ENCODE data around the gene SIGLEC12. TPM values are rescaled to one million over a fixed set of nuclear protein-coding genes. Genes with fewer than 3 reads are reported as not detected.

SIGLEC12 gene
- total and polyA plus RNA-seq, 9 of the 15 experiments (the other 6 are each of a cell fraction or from before 2014, with no cell fraction given): 0.08 to 1.3 (median 0.54) TPM

DNA sequence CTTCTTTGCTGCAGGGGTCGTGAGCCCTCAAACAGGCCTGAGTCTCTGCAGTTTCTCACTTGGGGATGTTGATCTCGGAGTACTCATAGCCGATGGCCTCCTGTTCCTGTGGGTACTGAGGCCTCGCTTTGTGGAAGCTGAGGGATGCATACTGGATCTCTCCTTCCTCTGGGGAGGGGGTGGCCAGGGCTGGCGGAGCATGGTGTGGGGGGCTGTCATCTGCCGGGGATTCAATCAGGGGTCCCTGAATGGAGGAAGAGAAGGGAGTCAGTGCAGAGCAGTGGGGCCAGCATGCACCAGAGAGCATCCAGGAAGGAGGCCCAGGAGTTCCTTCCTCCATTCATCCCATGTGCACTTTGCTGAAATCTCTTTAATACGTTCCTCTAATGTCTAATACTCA lies 10.0 kb downstream of the SIGLEC12 start:
- TF ChIP-seq ELF1 (tag; IDR thresholded peaks at IDR 0.05) (no peak), ZBTB7A (IDR thresholded peaks at IDR 0.05; ENCODE audit: borderline replicate concordance, control insufficient read depth, low read depth, low read length) (no peak), HDAC6 (IDR thresholded peaks at IDR 0.05; ENCODE audit: low read depth, low read length) (no peak), NR2C2 (CRISPR knock-in tag; IDR thresholded peaks at IDR 0.05) (no peak), NR2C2 (tag; IDR thresholded peaks at IDR 0.05) (no peak), RBBP5 (IDR thresholded peaks at IDR 0.05; ENCODE audit: borderline replicate concordance, insufficient read depth, low read length, poor library complexity, severe bottlenecking) (no peak), ZNF384 (IDR thresholded peaks at IDR 0.05; ENCODE audit: low read depth, low read length) (no peak), MCM7 (IDR thresholded peaks at IDR 0.05) (no peak), OTX1 (CRISPR knock-in tag; IDR thresholded peaks at IDR 0.05) (no peak), SMAD3 (CRISPR knock-in tag; conservative IDR thresholded peaks at IDR 0.05) (no peak), SRSF3 (IDR thresholded peaks at IDR 0.05; ENCODE audit: insufficient read depth, low read length) (no peak), NRF1 (conservative IDR thresholded peaks at IDR 0.05 in 1 of 2, IDR thresholded peaks at IDR 0.05 in 1 of 2) (no peak), ZNF253 (CRISPR knock-in tag; conservative IDR thresholded peaks at IDR 0.05) (no peak), SRF (CRISPR knock-in tag; IDR thresholded peaks at IDR 0.05) (no peak), CBX5 (IDR thresholded peaks at IDR 0.05; ENCODE audit: borderline replicate concordance, low read depth) (no peak), KDM1A (IDR thresholded peaks at IDR 0.05) (no peak), PHB2 (IDR thresholded peaks at IDR 0.05; ENCODE audit: low read depth) (no peak), ZNF57 (CRISPR knock-in tag; IDR thresholded peaks at IDR 0.05) (no peak)
- TF ChIP-seq, protein P1, sequence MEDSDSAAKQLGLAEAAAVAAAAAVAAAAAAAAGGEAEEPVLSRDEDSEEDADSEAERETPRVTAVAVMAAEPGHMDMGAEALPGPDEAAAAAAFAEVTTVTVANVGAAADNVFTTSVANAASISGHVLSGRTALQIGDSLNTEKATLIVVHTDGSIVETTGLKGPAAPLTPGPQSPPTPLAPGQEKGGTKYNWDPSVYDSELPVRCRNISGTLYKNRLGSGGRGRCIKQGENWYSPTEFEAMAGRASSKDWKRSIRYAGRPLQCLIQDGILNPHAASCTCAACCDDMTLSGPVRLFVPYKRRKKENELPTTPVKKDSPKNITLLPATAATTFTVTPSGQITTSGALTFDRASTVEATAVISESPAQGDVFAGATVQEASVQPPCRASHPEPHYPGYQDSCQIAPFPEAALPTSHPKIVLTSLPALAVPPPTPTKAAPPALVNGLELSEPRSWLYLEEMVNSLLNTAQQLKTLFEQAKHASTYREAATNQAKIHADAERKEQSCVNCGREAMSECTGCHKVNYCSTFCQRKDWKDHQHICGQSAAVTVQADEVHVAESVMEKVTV (CRISPR knock-in tag; IDR thresholded peaks at IDR 0.05): no peak
- H3K4me1 ChIP-seq (replicated peaks in 1 of 2; ENCODE audit: control insufficient read depth in 2 of 2, insufficient read depth in 2 of 2, low read length in 2 of 2): peaks cover 5 to 6% of the 10 kb centered on the region in 2 experiments; a peak in 3 of 5 replicates
- no peaks in the 10 kb centered on the region for H3K27me3 ChIP-seq (ENCODE audit: control insufficient read depth in 2 of 2, insufficient read depth in 2 of 2, low read length in 2 of 2)
- in situ Hi-C loops (cut with MboI) (no loop called here), intact Hi-C loops (cut with micrococcal nuclease) (no loop called here)
- H3K4me3 ChIP-seq: no peak overlapping the region
- H3K9me3 ChIP-seq (replicated peaks; ENCODE audit: control insufficient read depth, insufficient read depth, low read depth, low read length): no peaks in the 10 kb centered on the region
- ATAC-seq (no peak), FAIRE-seq (no peak), DNase-seq (ENCODE audit: extremely low read depth in 1 of 4, low spot score in 3 of 4) (no peak)
- H3K27ac ChIP-seq (ENCODE audit: extremely low read depth, low read depth, low read length): no peak overlapping the region
- no peaks in the 10 kb centered on the region for H3K36me3 ChIP-seq (ENCODE audit: control insufficient read depth, insufficient read depth, low read length)
- H3K79me2 ChIP-seq (ENCODE audit: control insufficient read depth, insufficient read depth, low read length): no peaks in the 10 kb centered on the region
- no peaks in the 10 kb centered on the region for H3K9me1 ChIP-seq (ENCODE audit: control insufficient read depth, insufficient read depth, low read length)
- H3K9ac ChIP-seq (ENCODE audit: insufficient read depth in 1 of 2, low read depth in 2 of 2, low read length in 2 of 2): peak overlapping the region in 1 of 2 experiments; percentile 43; a peak in 1 of 4 replicates
- no TSS peak for BruUV-seq (replicated peaks)
- no peaks in the 10 kb centered on the region for H4K20me1 ChIP-seq (replicated peaks; ENCODE audit: control insufficient read depth, insufficient read depth, low read length)
- H2AFZ ChIP-seq (ENCODE audit: low read depth, low read length): no peak overlapping the region
- WGBS (ENCODE audit: insufficient coverage, low coverage, missing lambda C conversion rate): 65% methylated on average over 6 of the region's 7 CpGs
- H3K4me2 ChIP-seq (ENCODE audit: insufficient read depth, low read length): no peak overlapping the region
- CTCF ChIA-PET (ENCODE audit: low intra/inter-chr PET ratio): no interaction called here
- POLR2A ChIA-PET: no interaction called here

Data from K562 (cell line).